Thyroid gland (tissue), 4 donors: ENCODE data around the gene PACSIN1.

Experiments used
- CTCF ChIP-seq, 6 experiments: fragments of 200-600 bp in 3 of 6; fragments of 450-650 bp in 3 of 6; sonication (generic) in 3 of 6; IDR thresholded peaks; one replicate each; pipeline ENCODE4 v1.5.1; 2016 to 2019; ENCODE audit warnings: antibody characterized with exemption in 6 of 6, mild to moderate bottlenecking in 2 of 6, inconsistent platforms in 1 of 6, moderate library complexity in 1 of 6
- POLR2A ChIP-seq, 2 donors: fragments of 450-650 bp; IDR thresholded peaks; one replicate each; pipeline ENCODE4 v1.6.1; 2017; ENCODE audit warnings: antibody characterized with exemption in 2 of 2, mild to moderate bottlenecking in 2 of 2, moderate library complexity in 1 of 2

GRCh38 chr6:34517461-34517881 is 51.6 kb downstream of the PACSIN1 start:
- TF ChIP-seq CTCF (IDR thresholded peaks at IDR 0.05) (no peak), POLR2A (IDR thresholded peaks at IDR 0.05) (no peak)
